Measurements from ENCODE around the gene ARL5C. TPM values are rescaled to one million over a fixed set of nuclear protein-coding genes. Genes with fewer than 3 reads are reported as not detected.
A peak's percentile ranks its signal among the peaks of the same experiment; 100 is the strongest.

ARL5C gene
- total and polyA plus RNA-seq, 2 experiments from 2014 or later, result not detected

- DNase-seq (ENCODE audit: low spot score), result peak; percentile 86
- H3K27me3 ChIP-seq, result no peaks in the 10 kb centered on the region
Measured at GRCh38 chr17:39197380-39198185, 31.6 kb upstream of the ARL5C start, which contains the start of gene CACNB1. Gene CACNB1, minus strand, starts transcription at chr17:39197669. Its CDS starts 174 bp downstream, at chr17:39197495.

GRCh38 chr17:39196808-39197291 lies 30.9 kb upstream of the ARL5C start:
- peaks cover 24% of the 10 kb centered on the region for H3K79me2 ChIP-seq
- DNase-seq (ENCODE audit: low spot score), result peak; percentile 30
- no peaks in the 10 kb centered on the region for H3K36me3 ChIP-seq (replicated peaks; ENCODE audit: insufficient read depth, low read depth)
- H3K27me3 ChIP-seq, result no peaks in the 10 kb centered on the region
- WGBS (ENCODE audit: low lambda C conversion rate, missing lambda C conversion rate), result 0% methylated on average over 3 of the region's 30 CpGs
- no peak for TF ChIP-seq EZH2 (IDR thresholded peaks at IDR 0.05; ENCODE audit: borderline replicate concordance)
- TF ChIP-seq CTCF (IDR thresholded peaks at IDR 0.05; ENCODE audit: poor library complexity), result no peak
- TF ChIP-seq EZH2phosphoT487 (IDR thresholded peaks at IDR 0.05; ENCODE audit: low read depth, severe bottlenecking, unreplicated experiment), result no peak
- H3K27ac ChIP-seq, result peak overlapping the region; percentile 55
- peak overlapping the region; percentile 88 for H3K4me3 ChIP-seq
- no peaks in the 10 kb centered on the region for H3K9me2 ChIP-seq (replicated peaks; ENCODE audit: insufficient read depth)
- no peaks in the 10 kb centered on the region for H3K9me3 ChIP-seq (ENCODE audit: low read depth)
- peaks cover 5% of the 10 kb centered on the region for H4K20me1 ChIP-seq (ENCODE audit: insufficient read depth, poor library complexity, severe bottlenecking)
- H2AFZ ChIP-seq, result peak overlapping the region; percentile 91
- peak overlapping the region; percentile 99 for H3K4me2 ChIP-seq
- peaks cover 17% of the 10 kb centered on the region for H3K4me1 ChIP-seq (ENCODE audit: insufficient read depth)

More at GRCh38 chr17:39197380-39198185, 31.6 kb upstream of the ARL5C start, which contains the start of gene CACNB1:
- no peak for TF ChIP-seq EZH2 (IDR thresholded peaks at IDR 0.05; ENCODE audit: borderline replicate concordance)
- no peak for TF ChIP-seq CTCF (IDR thresholded peaks at IDR 0.05; ENCODE audit: poor library complexity)
- TF ChIP-seq EZH2phosphoT487 (IDR thresholded peaks at IDR 0.05; ENCODE audit: low read depth, severe bottlenecking, unreplicated experiment), result no peak
- 4% methylated on average over 8 of the region's 55 CpGs for WGBS (ENCODE audit: low lambda C conversion rate, missing lambda C conversion rate)
- Histone ChIP-seq H4K20me1 (ENCODE audit: insufficient read depth, poor library complexity, severe bottlenecking) (peaks cover 11% of the 10 kb centered on the region), H2AFZ (peak within 1 kb of the TSS; percentile 91), H3K4me2 (peak within 1 kb of the TSS; percentile 99), H3K9me3 (ENCODE audit: low read depth) (no peaks in the 10 kb centered on the region), H3K27ac (peak within 1 kb of the TSS; percentile 55), H3K36me3 (replicated peaks; ENCODE audit: insufficient read depth, low read depth) (no peaks in the 10 kb centered on the region), H3K4me3 (peak within 1 kb of the TSS; percentile 88), H3K9me2 (replicated peaks; ENCODE audit: insufficient read depth) (no peaks in the 10 kb centered on the region), H3K79me2 (peaks cover 28% of the 10 kb centered on the region), H3K4me1 (ENCODE audit: insufficient read depth) (peaks cover 18% of the 10 kb centered on the region)

- no peak overlapping the region for H2AFZ ChIP-seq
- H3K4me3 ChIP-seq, result peak overlapping the region; percentile 88
- H4K20me1 ChIP-seq (ENCODE audit: insufficient read depth, poor library complexity, severe bottlenecking), result no peaks in the 10 kb centered on the region
- no peak for DNase-seq (ENCODE audit: low spot score)
- WGBS (ENCODE audit: low lambda C conversion rate, missing lambda C conversion rate), result 50% methylated on average over 8 of the region's 8 CpGs
- no peaks in the 10 kb centered on the region for H3K27me3 ChIP-seq
- H3K9me2 ChIP-seq (replicated peaks; ENCODE audit: insufficient read depth), result no peaks in the 10 kb centered on the region
- H3K27ac ChIP-seq, result no peak overlapping the region
- H3K4me1 ChIP-seq (ENCODE audit: insufficient read depth), result peaks cover 12% of the 10 kb centered on the region
- H3K4me2 ChIP-seq, result peak overlapping the region; percentile 99
- peaks cover 19% of the 10 kb centered on the region for H3K79me2 ChIP-seq
- TF ChIP-seq EZH2 (IDR thresholded peaks at IDR 0.05; ENCODE audit: borderline replicate concordance), result no peak
- no peak for TF ChIP-seq EZH2phosphoT487 (IDR thresholded peaks at IDR 0.05; ENCODE audit: low read depth, severe bottlenecking, unreplicated experiment)
- TF ChIP-seq CTCF (IDR thresholded peaks at IDR 0.05; ENCODE audit: poor library complexity), result no peak
- H3K9me3 ChIP-seq (ENCODE audit: low read depth), result no peaks in the 10 kb centered on the region
- no peaks in the 10 kb centered on the region for H3K36me3 ChIP-seq (replicated peaks; ENCODE audit: insufficient read depth, low read depth)
Measured at GRCh38 chr17:39196241-39196807, 30.4 kb upstream of the ARL5C start.
